RWPE2 (cell line): ENCODE results near the gene LRP1.

Experiments used
- ATAC-seq: fragments of 200-7000 bp; cut with Tn5 transposase; 3 replicates; pipeline ENCODE4 v1.9.1; 2021; ENCODE audit warnings: low read depth
- DNase-seq: peaks from one replicate; pipeline ENCODE4 v3.0.0-alpha.2; 2020; ENCODE audit warnings: low spot score
- H3K27ac ChIP-seq: fragments of 450-650 bp; 2 replicates; pipeline ENCODE4 v1.5.1; 2017; ENCODE audit warnings: mild to moderate bottlenecking; ENCODE audit not compliant: poor library complexity, severe bottlenecking
- H3K27me3 ChIP-seq: fragments of 250-450 bp; sonication (Bioruptor Pico); 2 replicates; pipeline ENCODE4 v1.5.1; 2021; ENCODE audit warnings: mild to moderate bottlenecking, moderate library complexity; ENCODE audit not compliant: insufficient read depth, poor library complexity, severe bottlenecking
- H3K36me3 ChIP-seq: fragments of 250-450 bp; sonication (Bioruptor Pico); 2 replicates; pipeline ENCODE4 v1.5.1; 2020; ENCODE audit warnings: low read depth, mild to moderate bottlenecking, moderate library complexity
- H3K4me1 ChIP-seq: fragments of 250-450 bp; sonication (Bioruptor Pico); 2 replicates; pipeline ENCODE4 v1.5.1; 2021; ENCODE audit warnings: mild to moderate bottlenecking, moderate library complexity; ENCODE audit not compliant: insufficient read depth, poor library complexity, severe bottlenecking
- H3K4me3 ChIP-seq: fragments of 250-450 bp; sonication (Bioruptor Pico); 2 replicates; pipeline ENCODE4 v1.5.1; 2021; ENCODE audit warnings: mild to moderate bottlenecking, moderate library complexity; ENCODE audit not compliant: severe bottlenecking
- H3K9me3 ChIP-seq: fragments of 250-450 bp; sonication (Bioruptor Pico); 2 replicates; pipeline ENCODE4 v1.5.1; 2021; ENCODE audit warnings: mild to moderate bottlenecking, moderate library complexity; ENCODE audit not compliant: severe bottlenecking
- TF ChIP-seq, protein P1 (sequence below): fragments of 450-650 bp; IDR thresholded peaks from one replicate; pipeline ENCODE4 v1.5.1; 2017; ENCODE audit warnings: mild to moderate bottlenecking, moderate library complexity; ENCODE audit not compliant: poor library complexity, severe bottlenecking

Gene LRP1

DNA sequence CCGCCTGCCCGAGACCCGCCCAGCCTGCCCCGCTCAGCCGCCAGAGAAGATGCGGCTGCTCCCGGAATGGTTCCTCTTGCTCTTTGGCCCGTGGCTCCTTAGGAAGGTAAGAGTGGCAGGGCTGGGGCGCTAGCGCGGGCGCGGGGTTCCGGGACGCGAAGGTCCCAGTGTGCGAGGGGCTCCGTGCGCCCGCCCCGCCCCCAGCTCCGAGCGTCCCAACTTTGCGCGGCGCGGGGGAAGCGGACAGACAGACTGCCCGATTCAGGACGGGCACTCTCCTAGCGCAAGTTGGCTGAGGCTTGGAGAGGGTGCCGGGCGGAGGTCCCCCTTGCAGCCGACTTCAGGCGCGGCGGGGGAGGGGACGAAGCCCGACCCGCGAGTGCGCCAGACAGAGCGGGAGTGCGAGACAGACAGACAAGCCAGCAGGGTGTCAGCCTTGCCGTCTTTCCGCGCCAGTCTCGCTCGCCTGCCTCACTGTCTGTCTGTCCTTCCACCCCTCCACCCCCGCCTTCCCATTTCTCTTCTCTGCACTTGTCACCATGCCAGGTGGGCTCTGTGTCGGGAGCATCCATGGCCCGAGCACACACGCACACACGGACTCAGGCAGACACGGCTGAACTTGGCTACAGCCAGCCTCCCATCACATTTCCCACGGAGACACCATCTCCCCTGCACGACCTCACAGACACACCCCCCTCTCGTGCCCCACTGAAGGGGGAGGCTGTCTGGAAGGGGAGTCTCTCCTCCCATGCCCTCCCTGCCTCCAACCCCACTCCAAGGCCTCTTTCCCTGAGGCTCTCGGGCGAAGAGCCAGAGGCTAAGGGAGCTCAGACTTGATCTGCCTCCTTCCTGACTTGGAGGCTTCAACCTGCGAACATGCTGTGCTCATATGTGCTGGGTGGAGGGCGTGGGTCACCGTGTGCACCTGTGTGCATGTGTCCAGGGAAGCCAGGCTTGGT is 88.9 kb downstream of the LRP1 start:
- peak overlapping the region; percentile 36 for H3K4me3 ChIP-seq
- peaks cover 74% of the 10 kb centered on the region for H3K27me3 ChIP-seq
- peak; percentile 3; the same call in 1 of the 3 replicates for ATAC-seq
- H3K36me3 ChIP-seq: no peaks in the 10 kb centered on the region
- H3K27ac ChIP-seq: no peak overlapping the region
- no peaks in the 10 kb centered on the region for H3K9me3 ChIP-seq
- DNase-seq: no peak
- no peaks in the 10 kb centered on the region for H3K4me1 ChIP-seq
- TF ChIP-seq, protein P1, sequence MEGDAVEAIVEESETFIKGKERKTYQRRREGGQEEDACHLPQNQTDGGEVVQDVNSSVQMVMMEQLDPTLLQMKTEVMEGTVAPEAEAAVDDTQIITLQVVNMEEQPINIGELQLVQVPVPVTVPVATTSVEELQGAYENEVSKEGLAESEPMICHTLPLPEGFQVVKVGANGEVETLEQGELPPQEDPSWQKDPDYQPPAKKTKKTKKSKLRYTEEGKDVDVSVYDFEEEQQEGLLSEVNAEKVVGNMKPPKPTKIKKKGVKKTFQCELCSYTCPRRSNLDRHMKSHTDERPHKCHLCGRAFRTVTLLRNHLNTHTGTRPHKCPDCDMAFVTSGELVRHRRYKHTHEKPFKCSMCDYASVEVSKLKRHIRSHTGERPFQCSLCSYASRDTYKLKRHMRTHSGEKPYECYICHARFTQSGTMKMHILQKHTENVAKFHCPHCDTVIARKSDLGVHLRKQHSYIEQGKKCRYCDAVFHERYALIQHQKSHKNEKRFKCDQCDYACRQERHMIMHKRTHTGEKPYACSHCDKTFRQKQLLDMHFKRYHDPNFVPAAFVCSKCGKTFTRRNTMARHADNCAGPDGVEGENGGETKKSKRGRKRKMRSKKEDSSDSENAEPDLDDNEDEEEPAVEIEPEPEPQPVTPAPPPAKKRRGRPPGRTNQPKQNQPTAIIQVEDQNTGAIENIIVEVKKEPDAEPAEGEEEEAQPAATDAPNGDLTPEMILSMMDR: no peak

DNA sequence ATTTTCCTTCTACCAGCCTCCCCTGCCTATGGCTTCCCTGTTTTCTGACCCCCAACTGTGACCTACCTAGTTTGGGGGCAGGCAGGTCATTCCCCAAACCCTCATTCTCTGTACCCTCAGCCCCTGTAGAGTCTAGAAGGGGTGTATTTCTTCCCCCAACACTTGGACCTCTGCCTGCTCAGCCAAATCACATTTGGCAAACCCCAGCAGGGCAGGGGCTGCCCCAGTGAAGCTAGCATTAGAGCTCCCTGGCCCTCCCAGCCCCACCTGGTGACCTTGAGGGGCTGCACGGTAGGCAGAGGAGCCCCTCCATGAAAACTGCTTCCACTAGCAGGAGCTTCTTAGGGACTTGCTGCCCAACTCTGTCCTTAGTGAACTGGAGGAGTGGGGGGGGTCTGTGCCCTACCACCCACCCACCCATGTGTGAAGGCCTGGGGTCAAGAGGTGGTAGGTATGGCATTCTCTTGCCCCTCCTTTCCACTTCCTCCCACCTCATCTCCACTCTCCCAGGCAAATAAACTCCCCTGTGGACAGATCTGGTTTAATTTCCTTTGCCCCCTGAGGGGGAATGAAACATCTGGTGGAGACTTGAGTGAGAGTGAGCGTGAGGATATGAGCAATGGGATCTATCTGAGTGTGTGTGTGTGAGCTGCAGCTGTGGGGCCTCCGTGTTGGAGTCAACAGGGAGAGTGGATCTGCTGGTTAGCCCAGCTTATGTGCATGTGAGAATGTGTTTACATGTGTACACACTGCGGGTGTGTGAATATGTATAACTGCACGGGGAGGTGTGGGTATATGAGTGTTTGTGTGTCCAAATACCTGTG is 90.0 kb downstream of the LRP1 start:
- no peaks in the 10 kb centered on the region for H3K36me3 ChIP-seq
- no peak for ATAC-seq
- H3K27ac ChIP-seq: no peak overlapping the region
- TF ChIP-seq, protein P1: no peak
- H3K27me3 ChIP-seq: peaks cover 74% of the 10 kb centered on the region
- no peak for DNase-seq
- no peak overlapping the region for H3K4me3 ChIP-seq
- H3K9me3 ChIP-seq: no peaks in the 10 kb centered on the region
- no peaks in the 10 kb centered on the region for H3K4me1 ChIP-seq

DNA sequence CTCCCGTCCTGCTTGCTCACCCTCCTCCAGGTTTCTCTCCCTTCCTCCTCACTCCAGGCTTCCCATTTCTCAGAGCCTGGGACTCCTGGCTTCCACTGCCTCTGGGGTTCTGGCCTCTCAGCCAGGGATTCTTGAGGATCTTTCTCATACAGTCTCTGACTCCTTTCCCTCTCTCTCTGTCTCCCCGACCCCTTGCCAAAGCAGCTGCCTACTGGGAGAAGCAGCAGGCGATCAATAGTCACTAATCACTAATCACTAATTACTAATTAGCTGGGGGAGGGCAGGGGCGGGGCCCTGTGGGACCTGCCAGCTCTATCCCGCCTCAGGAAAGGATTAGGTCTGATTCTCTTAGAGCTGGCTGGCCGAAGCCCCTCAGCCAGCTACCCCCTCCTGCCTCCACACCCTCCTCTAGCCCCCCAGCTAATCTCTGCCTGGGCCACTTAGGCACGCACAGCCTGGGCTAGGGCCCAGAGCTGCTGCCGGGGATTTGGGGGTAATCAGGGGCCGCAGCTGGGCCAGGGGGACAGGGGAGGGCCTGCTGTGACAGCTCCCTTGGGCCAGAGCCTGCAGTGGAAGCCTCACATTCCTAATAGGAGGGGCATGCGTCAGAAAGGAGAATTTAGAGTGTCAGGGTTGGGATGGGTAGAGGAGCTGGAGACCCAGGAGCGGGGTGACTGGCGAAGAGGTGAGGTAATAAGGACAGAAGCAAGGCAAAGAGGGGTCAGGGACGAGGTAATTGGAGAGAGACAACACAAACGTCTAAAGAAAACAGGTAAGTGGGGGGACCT is 91.1 kb downstream of the LRP1 start:
- Histone ChIP-seq H3K36me3 (no peaks in the 10 kb centered on the region), H3K4me3 (no peak overlapping the region), H3K27me3 (peaks cover 73% of the 10 kb centered on the region), H3K4me1 (no peaks in the 10 kb centered on the region), H3K27ac (no peak overlapping the region), H3K9me3 (no peaks in the 10 kb centered on the region)
- ATAC-seq (no peak), DNase-seq (no peak)
- TF ChIP-seq, protein P1: no peak

DNA sequence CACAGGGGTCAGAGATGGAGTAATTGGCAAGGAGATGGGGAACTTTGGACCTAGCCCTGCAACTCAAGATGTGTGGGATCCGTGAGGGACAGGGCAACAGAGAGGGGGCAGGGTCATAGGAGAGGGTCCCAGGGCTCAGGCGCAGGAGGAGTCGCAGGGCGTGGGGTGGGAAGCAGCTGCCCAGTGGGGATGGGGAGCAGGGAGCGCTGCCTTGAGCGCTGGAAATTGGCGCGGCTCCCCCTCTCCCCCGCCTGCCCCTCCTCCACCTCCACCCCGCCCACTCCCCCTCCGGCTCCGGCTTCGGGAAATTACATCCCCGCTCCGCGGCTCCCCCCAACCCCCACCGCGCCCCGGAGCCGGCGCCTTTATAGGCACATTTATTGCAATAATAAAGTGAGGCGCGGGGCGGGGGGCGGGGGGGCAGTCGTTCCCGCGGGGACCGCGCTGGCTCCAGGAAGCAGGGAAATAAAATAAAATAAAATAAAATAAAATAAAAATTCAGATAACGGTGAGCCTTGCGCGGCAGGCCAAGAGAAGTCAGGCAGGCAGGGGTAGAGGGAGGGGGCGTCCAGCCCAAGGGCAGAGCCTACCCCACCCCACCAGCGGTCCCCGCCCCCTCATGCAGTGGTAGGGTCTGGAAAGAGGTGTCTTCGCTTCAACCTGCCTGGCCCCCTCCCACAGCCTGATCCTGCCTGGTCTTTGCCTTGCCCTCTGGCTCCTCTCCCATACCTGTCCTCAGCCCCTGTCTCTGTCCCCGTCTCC is 91.9 kb downstream of the LRP1 start:
- DNase-seq: no peak
- no peaks in the 10 kb centered on the region for H3K36me3 ChIP-seq
- H3K4me1 ChIP-seq: no peaks in the 10 kb centered on the region
- H3K27ac ChIP-seq: no peak overlapping the region
- H3K9me3 ChIP-seq: no peaks in the 10 kb centered on the region
- TF ChIP-seq, protein P1: no peak
- peaks cover 66% of the 10 kb centered on the region for H3K27me3 ChIP-seq
- ATAC-seq: no peak
- no peak overlapping the region for H3K4me3 ChIP-seq
